Fibroblast of skin of abdomen (primary cell): ENCODE measurements around the gene RBM20.

Experiments
- DNase-seq: peaks from one replicate; pipeline ENCODE4 v3.0.0-alpha.2; 2013

RBM20 gene

GRCh38 chr10:110739811-110740271, 95.7 kb downstream of the RBM20 start:
- DNase-seq, result no peak

GRCh38 chr10:110742801-110743200, 98.7 kb downstream of the RBM20 start:
- DNase-seq, result no peak

- DNase-seq, result no peak
These were observed 100.6 kb downstream of the RBM20 start for GRCh38 chr10:110744782-110745181.

- peak; percentile 69 for DNase-seq
These were observed 102.2 kb downstream of the RBM20 start for GRCh38 chr10:110746254-110746826.

- DNase-seq, result no peak
These were observed 103.0 kb downstream of the RBM20 start for GRCh38 chr10:110746969-110747608.

- peak; percentile 61 for DNase-seq
These were observed 103.7 kb downstream of the RBM20 start for GRCh38 chr10:110747609-110748464.

GRCh38 chr10:110748970-110749369, 104.8 kb downstream of the RBM20 start:
- no peak for DNase-seq

GRCh38 chr10:110750931-110751330, 106.8 kb downstream of the RBM20 start:
- DNase-seq, result no peak

- DNase-seq, result no peak
These were observed 107.7 kb downstream of the RBM20 start for GRCh38 chr10:110751850-110752249.

- no peak for DNase-seq
These were observed 109.3 kb downstream of the RBM20 start for GRCh38 chr10:110753462-110753861.

- no peak for DNase-seq
These were observed 110.4 kb downstream of the RBM20 start for GRCh38 chr10:110754375-110755105.

- DNase-seq, result no peak
These were observed 111.6 kb downstream of the RBM20 start for GRCh38 chr10:110755781-110756180.

GRCh38 chr10:110756876-110757275, 112.7 kb downstream of the RBM20 start:
- DNase-seq, result no peak

- DNase-seq, result no peak
These were observed 113.5 kb downstream of the RBM20 start for GRCh38 chr10:110757586-110757985.

GRCh38 chr10:110758128-110758765, 114.1 kb downstream of the RBM20 start:
- DNase-seq, result no peak

GRCh38 chr10:110758898-110759297, 114.8 kb downstream of the RBM20 start:
- DNase-seq, result peak; percentile 72

- no peak for DNase-seq
These were observed 115.4 kb downstream of the RBM20 start for GRCh38 chr10:110759523-110759922.

GRCh38 chr10:110762109-110762848, 118.1 kb downstream of the RBM20 start:
- DNase-seq, result no peak

- DNase-seq, result no peak
These were observed 118.7 kb downstream of the RBM20 start for GRCh38 chr10:110762849-110763211.

- DNase-seq, result no peak
These were observed 120.2 kb downstream of the RBM20 start for GRCh38 chr10:110764378-110764777.

GRCh38 chr10:110764793-110765512, 120.8 kb downstream of the RBM20 start:
- DNase-seq, result no peak
